ENCODE data around the gene NADK2.
A peak's percentile ranks its signal among the peaks of the same experiment; 100 is the strongest.

NADK2 gene

GRCh38 chr5:36150676-36151433 lies 90.9 kb downstream of the NADK2 start (continued):
- no peak for TF ChIP-seq PRDM2 (tag by site-specific recombination; IDR thresholded peaks at IDR 0.05; ENCODE audit: borderline replicate concordance)
- TF ChIP-seq ZNF510 (tag by site-specific recombination; IDR thresholded peaks at IDR 0.05; ENCODE audit: insufficient replicate concordance): no peak
- TF ChIP-seq GLI4 (tag by site-specific recombination; IDR thresholded peaks at IDR 0.05): no peak
- TF ChIP-seq ZNF426 (tag by site-specific recombination; IDR thresholded peaks at IDR 0.05): no peak
- no peak for TF ChIP-seq ZNF692 (tag by site-specific recombination; IDR thresholded peaks at IDR 0.05)
- no peak for TF ChIP-seq ZNF776 (tag by site-specific recombination; IDR thresholded peaks at IDR 0.05; ENCODE audit: borderline replicate concordance)
- no peak for TF ChIP-seq ZBTB17 (tag by site-specific recombination; IDR thresholded peaks at IDR 0.05)
- peak; percentile 28; the same call in 1 of the 2 replicates for TF ChIP-seq ZNF76 (tag by site-specific recombination; IDR thresholded peaks at IDR 0.05; ENCODE audit: borderline replicate concordance, low read depth)
- no peak for TF ChIP-seq ATF2 (tag by site-specific recombination; IDR thresholded peaks at IDR 0.05; ENCODE audit: low read depth)
- TF ChIP-seq ZNF292 (tag by site-specific recombination; IDR thresholded peaks at IDR 0.05; ENCODE audit: borderline replicate concordance, low read depth): no peak
- TF ChIP-seq ZNF223 (tag by site-specific recombination; IDR thresholded peaks at IDR 0.05): no peak
- no peak for TF ChIP-seq ZNF830 (tag by site-specific recombination; IDR thresholded peaks at IDR 0.05; ENCODE audit: low read depth)
- TF ChIP-seq ZFHX2 (tag by site-specific recombination; conservative IDR thresholded peaks at IDR 0.05): no peak
- TF ChIP-seq ZSCAN30 (tag by site-specific recombination; IDR thresholded peaks at IDR 0.05): no peak
- TF ChIP-seq KLF7 (tag by site-specific recombination; IDR thresholded peaks at IDR 0.05; ENCODE audit: borderline replicate concordance): no peak
- no peak for TF ChIP-seq REPIN1 (tag by site-specific recombination; IDR thresholded peaks at IDR 0.05; ENCODE audit: low read depth)
- TF ChIP-seq ZNF473 (tag by site-specific recombination; IDR thresholded peaks at IDR 0.05): no peak
- no peak for TF ChIP-seq ZNF184 (tag by site-specific recombination; IDR thresholded peaks at IDR 0.05)
- no peak for TF ChIP-seq ZNF521 (tag by site-specific recombination; IDR thresholded peaks at IDR 0.05)
- no peak for TF ChIP-seq ZNF169 (tag by site-specific recombination; IDR thresholded peaks at IDR 0.05)
- 0 out of 2 replicates have a peak, but pooled peaks have one; percentile 16 for TF ChIP-seq ZFP37 (tag by site-specific recombination; IDR thresholded peaks at IDR 0.05)
- no peak for TF ChIP-seq ZNF211 (tag by site-specific recombination; IDR thresholded peaks at IDR 0.05; ENCODE audit: low read depth)
- no peak for TF ChIP-seq KLF1 (tag by site-specific recombination; IDR thresholded peaks at IDR 0.05)
- TF ChIP-seq ZNF175 (tag by site-specific recombination; IDR thresholded peaks at IDR 0.05): no peak
- no peak for TF ChIP-seq ZNF501 (tag by site-specific recombination; IDR thresholded peaks at IDR 0.05)
- no peak for TF ChIP-seq ZSCAN16 (tag by site-specific recombination; IDR thresholded peaks at IDR 0.05)
- no peak for TF ChIP-seq KLF9 (tag by site-specific recombination; IDR thresholded peaks at IDR 0.05; ENCODE audit: low read depth)
- no peak for TF ChIP-seq ZNF19 (tag by site-specific recombination; IDR thresholded peaks at IDR 0.05; ENCODE audit: low read depth)
- TF ChIP-seq ZNF398 (tag by site-specific recombination; IDR thresholded peaks at IDR 0.05): no peak
